ENCODE data around the gene CLCN2.

GRCh38 chr3:184360929-184361531 is 375 bp downstream of the CLCN2 start:
- TF ChIP-seq CTCF (IDR thresholded peaks at IDR 0.05; ENCODE audit: insufficient read depth, low read length) (no peak), POLR2AphosphoS5 (IDR thresholded peaks at IDR 0.05; ENCODE audit: low read depth) (no peak), GABPA (IDR thresholded peaks at IDR 0.05; ENCODE audit: low read depth) (no peak), SPI1 (IDR thresholded peaks at IDR 0.05; ENCODE audit: borderline replicate concordance, low read depth) (no peak)
- TF ChIP-seq, protein P1, sequence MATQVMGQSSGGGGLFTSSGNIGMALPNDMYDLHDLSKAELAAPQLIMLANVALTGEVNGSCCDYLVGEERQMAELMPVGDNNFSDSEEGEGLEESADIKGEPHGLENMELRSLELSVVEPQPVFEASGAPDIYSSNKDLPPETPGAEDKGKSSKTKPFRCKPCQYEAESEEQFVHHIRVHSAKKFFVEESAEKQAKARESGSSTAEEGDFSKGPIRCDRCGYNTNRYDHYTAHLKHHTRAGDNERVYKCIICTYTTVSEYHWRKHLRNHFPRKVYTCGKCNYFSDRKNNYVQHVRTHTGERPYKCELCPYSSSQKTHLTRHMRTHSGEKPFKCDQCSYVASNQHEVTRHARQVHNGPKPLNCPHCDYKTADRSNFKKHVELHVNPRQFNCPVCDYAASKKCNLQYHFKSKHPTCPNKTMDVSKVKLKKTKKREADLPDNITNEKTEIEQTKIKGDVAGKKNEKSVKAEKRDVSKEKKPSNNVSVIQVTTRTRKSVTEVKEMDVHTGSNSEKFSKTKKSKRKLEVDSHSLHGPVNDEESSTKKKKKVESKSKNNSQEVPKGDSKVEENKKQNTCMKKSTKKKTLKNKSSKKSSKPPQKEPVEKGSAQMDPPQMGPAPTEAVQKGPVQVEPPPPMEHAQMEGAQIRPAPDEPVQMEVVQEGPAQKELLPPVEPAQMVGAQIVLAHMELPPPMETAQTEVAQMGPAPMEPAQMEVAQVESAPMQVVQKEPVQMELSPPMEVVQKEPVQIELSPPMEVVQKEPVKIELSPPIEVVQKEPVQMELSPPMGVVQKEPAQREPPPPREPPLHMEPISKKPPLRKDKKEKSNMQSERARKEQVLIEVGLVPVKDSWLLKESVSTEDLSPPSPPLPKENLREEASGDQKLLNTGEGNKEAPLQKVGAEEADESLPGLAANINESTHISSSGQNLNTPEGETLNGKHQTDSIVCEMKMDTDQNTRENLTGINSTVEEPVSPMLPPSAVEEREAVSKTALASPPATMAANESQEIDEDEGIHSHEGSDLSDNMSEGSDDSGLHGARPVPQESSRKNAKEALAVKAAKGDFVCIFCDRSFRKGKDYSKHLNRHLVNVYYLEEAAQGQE (IDR thresholded peaks at IDR 0.05; ENCODE audit: insufficient replicate concordance, low read depth): no peak
